ENCODE data around the gene CBLB. TPM values are rescaled to one million over a fixed set of nuclear protein-coding genes. Genes with fewer than 3 reads are reported as not detected.

The CBLB gene
- total RNA-seq, 1 experiment from 2014 or later, result 8.6 TPM

DNA sequence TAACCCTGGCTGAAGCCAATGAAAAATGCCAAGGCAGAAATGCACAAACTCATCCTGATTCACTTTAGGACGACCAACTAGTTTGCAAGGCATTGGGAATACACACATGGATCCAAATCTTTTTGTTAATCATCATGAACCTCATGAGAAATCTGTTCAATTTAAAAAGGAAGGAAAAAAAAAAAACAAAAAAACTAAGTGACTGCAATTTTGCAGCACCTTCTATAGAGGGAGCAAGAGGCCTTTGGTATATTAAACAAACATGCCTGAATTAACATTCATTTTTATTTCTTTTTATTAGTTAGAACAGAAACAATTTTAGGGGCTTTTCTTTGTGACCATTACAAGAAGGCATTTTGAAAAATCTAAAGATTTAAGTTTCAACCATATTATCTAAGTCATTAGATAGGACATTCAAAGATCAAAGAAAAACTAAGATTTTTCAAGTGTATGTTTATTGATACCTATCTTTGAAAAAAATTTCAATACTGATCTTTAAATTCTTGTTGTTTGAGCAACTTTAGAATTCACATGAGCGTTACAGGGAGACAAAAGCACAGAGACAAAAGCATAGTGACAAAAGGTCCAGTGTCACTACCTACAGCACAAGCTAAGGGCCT lies 182.4 kb downstream of the CBLB start:
- TF ChIP-seq CTCF (IDR thresholded peaks at IDR 0.05) (peak; percentile 77; the same call in 1 of the 2 replicates), POLR2AphosphoS5 (IDR thresholded peaks at IDR 0.05; ENCODE audit: low read depth, low read length) (no peak)
- in situ Hi-C loops (cut with HindIII; ENCODE audit: low pct_unique_long_range_greater_than_20kb, low sequenced_read_pairs), result no loop called here
- no peak for DNase-seq (ENCODE audit: low read depth, low spot score)
- BruUV-seq (replicated peaks), result no TSS peak
- Histone ChIP-seq H3K4me1 (ENCODE audit: control insufficient read depth, insufficient read depth, low read length) (no peaks in the 10 kb centered on the region), H3K27ac (ENCODE audit: low read length) (no peak overlapping the region), H3K4me3 (ENCODE audit: low read depth in 2 of 2, low read length in 2 of 2) (no peak overlapping the region), H3K36me3 (ENCODE audit: control insufficient read depth, insufficient read depth, low read length) (no peaks in the 10 kb centered on the region; the same call in 1 of the 2 replicates), H3K9me3 (ENCODE audit: control insufficient read depth, insufficient read depth, low read depth, low read length) (no peaks in the 10 kb centered on the region), H3K27me3 (ENCODE audit: control insufficient read depth, insufficient read depth, low read length) (no peaks in the 10 kb centered on the region)
- POLR2A ChIA-PET, result no interaction called here
- ATAC-seq, result no peak
- intact Hi-C loops (cut with micrococcal nuclease; ENCODE audit: unreplicated experiment), result loop anchor here (5.0 to 10.0 kb wide), 2 partner anchors 921 to 1378 kb away; no protein-coding TSS in a partner anchor
- CTCF ChIA-PET, result no interaction called here

GRCh38 chr3:105679951-105680350 lies 188.9 kb downstream of the CBLB start:
- no peak overlapping the region for H3K27ac ChIP-seq (ENCODE audit: low read length)
- TF ChIP-seq CTCF (IDR thresholded peaks at IDR 0.05) (no peak), SIN3A (IDR thresholded peaks at IDR 0.05; ENCODE audit: borderline replicate concordance, insufficient read depth, low read depth, low read length) (no peak), POLR2AphosphoS5 (IDR thresholded peaks at IDR 0.05; ENCODE audit: low read depth, low read length) (no peak), TCF7L2 (IDR thresholded peaks at IDR 0.05; ENCODE audit: low read depth, low read length) (no peak)
- TF ChIP-seq, protein P1, sequence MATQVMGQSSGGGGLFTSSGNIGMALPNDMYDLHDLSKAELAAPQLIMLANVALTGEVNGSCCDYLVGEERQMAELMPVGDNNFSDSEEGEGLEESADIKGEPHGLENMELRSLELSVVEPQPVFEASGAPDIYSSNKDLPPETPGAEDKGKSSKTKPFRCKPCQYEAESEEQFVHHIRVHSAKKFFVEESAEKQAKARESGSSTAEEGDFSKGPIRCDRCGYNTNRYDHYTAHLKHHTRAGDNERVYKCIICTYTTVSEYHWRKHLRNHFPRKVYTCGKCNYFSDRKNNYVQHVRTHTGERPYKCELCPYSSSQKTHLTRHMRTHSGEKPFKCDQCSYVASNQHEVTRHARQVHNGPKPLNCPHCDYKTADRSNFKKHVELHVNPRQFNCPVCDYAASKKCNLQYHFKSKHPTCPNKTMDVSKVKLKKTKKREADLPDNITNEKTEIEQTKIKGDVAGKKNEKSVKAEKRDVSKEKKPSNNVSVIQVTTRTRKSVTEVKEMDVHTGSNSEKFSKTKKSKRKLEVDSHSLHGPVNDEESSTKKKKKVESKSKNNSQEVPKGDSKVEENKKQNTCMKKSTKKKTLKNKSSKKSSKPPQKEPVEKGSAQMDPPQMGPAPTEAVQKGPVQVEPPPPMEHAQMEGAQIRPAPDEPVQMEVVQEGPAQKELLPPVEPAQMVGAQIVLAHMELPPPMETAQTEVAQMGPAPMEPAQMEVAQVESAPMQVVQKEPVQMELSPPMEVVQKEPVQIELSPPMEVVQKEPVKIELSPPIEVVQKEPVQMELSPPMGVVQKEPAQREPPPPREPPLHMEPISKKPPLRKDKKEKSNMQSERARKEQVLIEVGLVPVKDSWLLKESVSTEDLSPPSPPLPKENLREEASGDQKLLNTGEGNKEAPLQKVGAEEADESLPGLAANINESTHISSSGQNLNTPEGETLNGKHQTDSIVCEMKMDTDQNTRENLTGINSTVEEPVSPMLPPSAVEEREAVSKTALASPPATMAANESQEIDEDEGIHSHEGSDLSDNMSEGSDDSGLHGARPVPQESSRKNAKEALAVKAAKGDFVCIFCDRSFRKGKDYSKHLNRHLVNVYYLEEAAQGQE (IDR thresholded peaks at IDR 0.05; ENCODE audit: insufficient read depth in 1 of 2, low read depth in 2 of 2, low read length in 1 of 2), result no peak
- DNase-seq (ENCODE audit: low read depth, low spot score) (no peak), ATAC-seq (no peak)
- CTCF ChIA-PET, result interaction anchor here (0.7 kb wide), 1 partner anchor 11 kb away, joined by 3 read pairs; no protein-coding TSS in a partner anchor
- POLR2A ChIA-PET, result no interaction called here
- intact Hi-C loops (cut with micrococcal nuclease; ENCODE audit: unreplicated experiment), result loop anchor here (10.0 kb wide), 1 partner anchor 1385 kb away; no protein-coding TSS in a partner anchor
- in situ Hi-C loops (cut with HindIII; ENCODE audit: low pct_unique_long_range_greater_than_20kb, low sequenced_read_pairs), result no loop called here
- no peaks in the 10 kb centered on the region for H3K4me1 ChIP-seq (ENCODE audit: control insufficient read depth, insufficient read depth, low read length)
- H3K36me3 ChIP-seq (ENCODE audit: control insufficient read depth, insufficient read depth, low read length), result no peaks in the 10 kb centered on the region
- BruUV-seq (replicated peaks), result no TSS peak
- no peak overlapping the region for H3K4me3 ChIP-seq (ENCODE audit: low read depth in 2 of 2, low read length in 2 of 2)
- no peaks in the 10 kb centered on the region for H3K27me3 ChIP-seq (ENCODE audit: control insufficient read depth, insufficient read depth, low read length)
- no peaks in the 10 kb centered on the region for H3K9me3 ChIP-seq (ENCODE audit: control insufficient read depth, insufficient read depth, low read depth, low read length)
